Renal cortex interstitium (tissue), 11 donors: ENCODE data around the gene DLX2. TPM values are rescaled to one million over a fixed set of nuclear protein-coding genes. Genes with fewer than 3 reads are reported as not detected.

Source experiments
- DNase-seq, 11 donors: peaks; one replicate each; pipeline ENCODE4 v3.0.0-alpha.2; 2013; ENCODE audit warnings: low read depth in 9 of 11, low spot score in 4 of 11; ENCODE audit errors: extremely low read depth in 1 of 11
- polyA plus RNA-seq, 3 donors: library from polyadenylated mRNA; unstranded; fragments of 120-200 nt; gene quantifications; one replicate each; pipeline ENCODE4 v1.2.1, GENCODE V29; 2013; ENCODE audit not compliant: insufficient read length in 3 of 3

DLX2 gene
- polyA plus RNA-seq, 3 donors, result 0.08 to 0.17 TPM; not detected in 1

GRCh38 chr2:172086241-172087206, 16.2 kb downstream of the DLX2 start:
- DNase-seq, result no peak

- no peak for DNase-seq
Measured at GRCh38 chr2:172085460-172086159, 17.1 kb downstream of the DLX2 start, which contains the start of gene DLX1. DLX1 (plus strand) TSS chr2:172085507; CDS start chr2:172085678, 171 bp downstream.

- peak in 9 of 11 donors; percentile 22 to 85 (median 77) for DNase-seq
Measured at GRCh38 chr2:172084645-172085459, 17.8 kb downstream of the DLX2 start.

- DNase-seq, result peak in 1 of 11 donors; percentile 15
Measured at GRCh38 chr2:172084395-172084644, 18.4 kb downstream of the DLX2 start.

- peak in 1 of 11 donors; percentile 28 for DNase-seq
Measured at GRCh38 chr2:172083628-172084394, 18.9 kb downstream of the DLX2 start.

GRCh38 chr2:172082944-172083627, 19.6 kb downstream of the DLX2 start:
- peak in 1 of 11 donors; percentile 7 for DNase-seq

- peak in 2 of 11 donors; percentile 6 to 24 for DNase-seq
Measured at GRCh38 chr2:172082105-172082943, 20.4 kb downstream of the DLX2 start.

- peak in 2 of 11 donors; percentile 7 to 25 for DNase-seq
Measured at GRCh38 chr2:172081221-172082022, 21.3 kb downstream of the DLX2 start.

GRCh38 chr2:172080641-172081220, 22.0 kb downstream of the DLX2 start:
- no peak for DNase-seq

- DNase-seq, result peak in 1 of 11 donors; percentile 7
Measured at GRCh38 chr2:172079838-172080640, 22.7 kb downstream of the DLX2 start.

GRCh38 chr2:172079416-172079815, 23.3 kb downstream of the DLX2 start:
- DNase-seq, result no peak

GRCh38 chr2:172074254-172074653, 28.4 kb downstream of the DLX2 start:
- DNase-seq, result no peak

GRCh38 chr2:172073518-172073917, 29.2 kb downstream of the DLX2 start:
- no peak for DNase-seq

- no peak for DNase-seq
Measured at GRCh38 chr2:172072706-172073105, 30.0 kb downstream of the DLX2 start.

GRCh38 chr2:172072303-172072702, 30.4 kb downstream of the DLX2 start:
- no peak for DNase-seq
